ENCODE data around the gene RAPGEF4.

Gene RAPGEF4

GRCh38 chr2:172914341-172915008 lies 178.8 kb downstream of the RAPGEF4 start:
- DNase-seq: no peak

- DNase-seq: no peak
Observed at GRCh38 chr2:172917716-172918115, 182.1 kb downstream of the RAPGEF4 start.

- DNase-seq: peak; percentile 5
Observed at GRCh38 chr2:172919732-172920131, 184.1 kb downstream of the RAPGEF4 start.

- no peak for DNase-seq
Observed at GRCh38 chr2:172921532-172922236, 186.0 kb downstream of the RAPGEF4 start.

GRCh38 chr2:172922306-172922705 lies 186.7 kb downstream of the RAPGEF4 start:
- no peak for DNase-seq

GRCh38 chr2:172922815-172923214 lies 187.2 kb downstream of the RAPGEF4 start:
- DNase-seq: no peak

GRCh38 chr2:172924097-172924660 lies 188.5 kb downstream of the RAPGEF4 start:
- no peak for DNase-seq

DNA sequence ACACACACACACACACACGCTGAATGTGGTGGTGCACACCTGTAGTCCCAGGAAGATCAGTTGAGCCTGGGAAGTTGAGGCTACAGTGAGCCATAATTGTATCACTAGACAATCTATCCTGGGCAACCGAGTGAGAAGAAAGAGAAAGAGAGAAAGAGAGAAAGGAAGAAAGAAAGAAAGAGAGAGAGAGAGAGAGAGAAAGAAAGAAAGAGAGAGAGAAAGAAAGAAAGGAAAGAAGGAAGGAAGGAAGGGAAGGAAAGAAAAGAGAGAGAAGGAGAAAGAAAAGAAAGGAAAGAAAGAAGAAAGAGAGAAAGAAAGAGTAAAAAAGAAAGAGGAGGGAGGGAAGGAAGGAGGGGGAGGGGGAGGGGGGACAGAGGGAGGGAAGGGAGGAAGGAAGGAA lies 190.0 kb downstream of the RAPGEF4 start:
- DNase-seq: no peak

DNA sequence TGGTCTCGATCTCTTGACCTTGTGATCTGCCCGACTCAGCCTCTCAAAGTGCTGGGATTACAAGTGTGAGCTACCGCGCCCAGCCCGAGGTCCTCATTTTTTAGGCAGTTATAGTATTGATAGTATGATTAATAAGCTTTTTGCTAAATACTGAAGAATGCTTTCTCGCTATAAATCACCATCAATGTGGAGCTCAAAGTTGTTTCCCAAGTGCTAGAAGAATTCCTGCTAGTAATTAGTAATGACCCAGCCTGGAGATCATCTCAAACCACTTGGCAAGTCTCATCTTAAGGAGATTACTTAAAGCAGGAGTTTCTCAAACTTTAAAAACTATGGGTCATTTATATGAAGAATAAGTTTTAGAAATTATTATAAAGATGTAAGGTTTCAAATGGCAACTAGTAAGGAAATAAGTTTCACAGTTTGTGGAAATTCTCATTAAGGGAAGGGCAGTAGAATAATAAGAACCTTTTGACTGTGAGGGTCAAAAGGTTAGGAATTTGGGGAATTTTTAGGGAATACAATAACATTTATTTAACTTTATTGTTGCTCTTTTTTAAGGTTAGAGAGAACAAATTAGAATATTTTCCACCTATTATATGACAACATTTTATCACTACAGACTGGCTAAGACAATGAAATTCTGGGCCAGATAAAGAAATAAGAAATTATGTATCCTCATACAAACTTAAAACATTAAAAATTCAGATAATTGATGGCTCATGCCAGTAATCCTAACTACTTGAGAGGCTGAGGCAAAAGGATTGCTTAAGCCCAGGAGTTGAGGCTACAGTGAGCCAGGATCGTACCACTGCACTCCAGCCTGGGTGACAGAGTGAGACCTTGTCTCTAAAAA lies 191.4 kb downstream of the RAPGEF4 start:
- no peak for DNase-seq

DNA sequence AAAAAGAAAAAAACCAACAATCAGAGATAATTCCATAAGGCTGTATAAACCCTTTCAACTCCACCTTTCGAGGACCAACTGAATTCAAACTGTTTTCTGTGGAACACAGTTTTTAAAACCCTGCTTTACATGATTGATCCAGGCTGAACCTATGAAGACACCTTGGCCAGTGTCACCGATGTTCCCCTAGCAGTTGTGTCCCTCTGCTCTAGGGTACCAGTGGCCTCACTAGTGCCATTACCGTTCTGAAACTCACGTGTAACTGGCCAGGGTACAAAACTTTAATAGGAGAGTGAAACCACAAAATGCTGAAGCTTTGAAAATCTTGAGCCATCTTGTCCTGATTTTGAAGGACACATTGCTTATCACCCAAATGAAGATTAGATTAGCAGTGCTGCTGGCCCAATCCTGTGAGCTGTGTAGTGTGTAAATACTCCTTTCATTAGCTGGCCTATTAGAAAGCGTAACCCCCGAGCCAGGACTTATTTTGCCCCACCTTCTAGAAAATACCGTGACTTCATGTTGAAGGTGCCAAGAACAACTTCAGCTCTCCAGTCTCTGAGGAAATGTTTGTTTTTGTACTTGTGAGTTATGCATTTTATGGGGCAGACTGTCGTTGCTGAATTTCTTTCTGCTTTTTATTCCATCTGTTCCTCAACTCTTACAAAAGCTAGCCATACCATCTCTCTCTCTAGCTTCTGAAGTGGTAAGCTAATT lies 192.2 kb downstream of the RAPGEF4 start:
- no peak for DNase-seq

GRCh38 chr2:172928756-172929155 lies 193.1 kb downstream of the RAPGEF4 start:
- DNase-seq: no peak

GRCh38 chr2:172929644-172930043 lies 194.0 kb downstream of the RAPGEF4 start:
- no peak for DNase-seq

DNA sequence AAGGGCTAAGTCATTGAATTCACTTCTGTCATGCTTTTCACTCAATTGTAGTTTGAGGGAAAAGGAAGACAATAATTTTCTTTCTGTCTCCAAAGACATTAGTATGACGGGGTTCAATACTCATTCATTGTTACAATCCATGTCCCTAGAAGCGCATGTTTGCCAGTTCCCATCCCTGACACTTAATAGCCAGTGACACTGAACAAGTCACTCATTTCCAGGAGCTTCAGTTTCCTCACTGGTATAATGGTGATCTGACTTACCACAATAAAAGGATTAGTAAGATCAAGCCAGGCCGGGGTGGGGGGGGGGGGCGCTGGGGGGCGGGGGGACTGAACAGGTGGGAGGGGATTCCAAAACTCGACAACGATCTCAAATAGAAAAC lies 195.2 kb downstream of the RAPGEF4 start:
- DNase-seq: no peak

- DNase-seq: no peak
Observed at GRCh38 chr2:172931256-172931894, 195.7 kb downstream of the RAPGEF4 start.

DNA sequence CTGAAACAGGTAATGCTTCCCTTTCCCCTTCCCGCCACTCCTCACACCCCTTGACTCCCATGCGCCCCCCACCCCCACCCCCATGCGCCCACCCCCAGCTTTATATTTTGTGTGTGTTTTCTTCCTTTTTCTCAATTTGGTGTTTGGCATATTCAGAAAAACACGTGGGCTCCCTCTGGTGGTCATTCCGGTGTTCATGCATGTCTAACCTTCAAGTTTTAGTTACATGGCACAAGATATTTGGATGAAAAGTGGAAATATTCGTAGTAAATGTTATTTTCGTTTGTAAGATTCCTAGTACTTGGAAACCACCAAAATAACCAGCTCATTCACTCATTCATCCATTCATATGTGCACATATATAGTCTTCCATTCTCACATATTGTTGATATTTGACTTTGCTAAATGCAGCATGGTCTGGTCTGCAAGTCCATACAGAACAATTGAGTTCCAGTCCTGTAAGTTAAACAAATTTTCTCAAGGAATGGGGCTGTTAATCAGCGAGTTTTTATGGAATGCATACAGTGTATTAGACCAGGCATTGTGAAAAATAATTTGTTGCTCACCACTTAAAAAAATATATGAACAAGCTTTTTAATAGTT lies 196.4 kb downstream of the RAPGEF4 start:
- peak; percentile 64 for DNase-seq

DNA sequence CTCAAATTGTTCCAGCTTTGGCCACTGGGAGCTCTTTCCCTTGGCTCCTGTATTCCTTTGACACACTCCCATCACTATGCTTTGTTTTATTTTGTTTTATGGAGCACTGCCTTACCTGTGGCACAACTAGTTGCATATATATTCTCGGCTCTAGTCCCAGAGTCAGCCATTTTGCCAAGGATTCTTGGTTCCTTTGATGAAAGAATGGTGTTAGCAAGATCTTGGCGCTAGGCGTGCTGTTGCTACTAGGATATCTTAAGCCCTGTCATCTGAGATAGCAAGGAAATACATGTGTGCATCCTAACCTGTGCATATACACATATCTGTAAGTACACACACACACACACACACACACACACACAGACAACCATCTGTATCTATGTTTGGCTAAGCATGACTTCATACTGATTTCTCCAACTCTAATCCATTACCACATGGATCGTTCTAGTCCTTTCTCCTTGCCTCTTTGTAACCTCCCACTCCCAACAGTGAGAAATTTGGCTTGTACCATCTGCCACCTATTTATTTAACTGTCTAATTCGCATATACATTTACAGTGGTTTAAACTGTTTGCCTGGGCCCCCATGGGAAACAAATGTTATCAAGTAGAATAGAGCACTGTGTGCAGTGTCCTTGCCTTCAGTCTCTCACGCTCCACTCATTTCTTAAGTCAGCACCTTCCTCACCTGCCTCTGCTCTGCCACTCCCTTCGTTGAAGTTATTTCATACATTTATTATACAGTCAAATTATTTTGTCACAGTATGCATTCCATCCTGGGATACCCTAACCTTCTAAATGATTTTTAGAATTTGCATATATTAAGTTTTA lies 202.5 kb downstream of the RAPGEF4 start:
- DNase-seq: no peak

GRCh38 chr2:172938713-172939375 lies 203.2 kb downstream of the RAPGEF4 start:
- DNase-seq: no peak

GRCh38 chr2:172943539-172943938 lies 207.9 kb downstream of the RAPGEF4 start:
- DNase-seq: no peak

- DNase-seq: no peak
Observed at GRCh38 chr2:172944022-172944793, 208.6 kb downstream of the RAPGEF4 start.
